NCI-H1930 (cell line): ENCODE results near the gene CKS2.
"Not testable (repeated sequence)": the region's sequence is repeated elsewhere in the genome, so short reads cannot be mapped to it uniquely, and the experiment has no call there.

ENCODE experiments used
- DNase-seq, 2 experiments: peaks; one replicate each; lab custom pipeline; 2025; lab: John Stamatoyannopoulos, UW

Gene CKS2

GRCh38 chr9:89310475-89311345 is at the start of gene CKS2:
Gene CKS2 (plus strand): TSS chr9:89311195. CDS start chr9:89311293, 98 bp downstream.
- peak; percentile 99 for DNase-seq

DNA sequence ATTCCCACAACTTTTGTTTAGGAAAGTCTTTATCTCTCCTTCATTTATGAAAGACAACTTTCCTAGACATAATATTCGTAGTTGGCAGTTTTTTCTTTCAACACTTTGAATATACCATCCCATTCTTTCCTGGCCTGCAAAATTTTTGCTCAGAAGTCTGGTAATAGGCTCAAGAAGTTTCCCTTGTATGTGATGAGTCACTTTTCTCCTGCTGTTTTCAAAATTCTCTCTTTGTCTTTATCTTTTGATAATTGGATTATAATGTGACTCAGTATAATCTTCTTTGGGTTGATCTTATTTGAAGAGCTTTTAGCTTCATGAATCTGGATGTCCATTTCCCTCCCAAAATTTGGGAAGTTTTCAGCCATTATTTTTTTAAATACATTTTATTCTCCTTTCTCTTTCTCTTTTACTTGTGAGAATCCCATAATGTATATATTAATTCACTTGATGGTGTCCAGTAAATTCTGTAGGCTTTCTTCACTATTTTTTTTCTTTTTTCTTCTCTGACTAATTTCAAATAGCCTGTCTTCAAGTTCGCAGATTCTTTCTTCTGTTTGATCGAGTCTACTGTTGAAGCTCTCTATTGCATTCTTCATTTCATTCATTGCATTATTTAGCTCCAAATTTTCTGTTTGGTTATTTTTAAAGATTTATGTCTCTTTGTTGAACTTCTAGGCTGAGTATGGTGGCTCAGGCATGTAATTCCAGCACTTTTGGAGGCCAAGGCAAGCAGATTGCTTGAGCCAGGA is 37.3 kb upstream of the CKS2 start:
- DNase-seq: no peak

GRCh38 chr9:89274838-89275237 is 36.2 kb upstream of the CKS2 start:
- no peak for DNase-seq

DNA sequence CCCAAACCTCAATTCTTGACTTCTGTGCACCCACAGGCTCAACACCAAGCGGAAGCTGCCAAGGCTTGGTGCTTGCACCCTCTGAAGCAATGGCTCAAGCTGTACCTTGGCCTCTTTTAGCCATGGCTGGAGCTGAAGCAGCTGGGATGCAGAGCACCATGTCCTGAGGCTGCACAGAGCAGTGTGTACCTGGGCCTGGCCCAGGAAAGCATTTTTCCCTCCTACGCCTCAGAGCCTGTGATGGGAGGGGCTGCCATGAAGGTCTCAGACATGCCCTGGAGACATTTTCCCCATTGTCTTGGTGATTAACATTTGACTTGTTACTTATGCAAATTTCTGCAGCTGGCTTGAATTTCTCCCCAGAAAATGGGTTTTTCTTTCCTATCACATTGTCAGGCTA is 35.0 kb upstream of the CKS2 start:
- not testable (repeated sequence) for DNase-seq

DNA sequence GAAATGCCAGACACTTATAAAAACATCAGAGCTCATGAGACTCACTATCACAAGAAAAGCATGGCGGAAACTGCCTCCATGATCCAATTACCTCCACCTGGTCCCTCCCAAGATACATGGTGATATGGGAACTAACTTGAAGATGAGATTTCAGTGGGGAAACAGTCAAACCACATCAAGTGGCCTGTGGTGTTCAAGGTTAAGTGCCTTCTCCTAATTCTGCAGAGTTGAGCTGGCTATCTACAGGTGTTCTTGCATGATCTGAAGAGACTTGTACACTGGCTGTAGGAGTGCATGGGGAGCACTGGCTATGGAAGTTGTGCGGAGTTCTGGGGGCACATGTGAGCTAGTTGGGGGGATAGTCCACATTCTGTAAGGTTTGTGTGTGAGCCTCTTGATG is 34.0 kb upstream of the CKS2 start:
- no peak for DNase-seq

- DNase-seq: no peak
Measured at GRCh38 chr9:89277454-89277853, 33.5 kb upstream of the CKS2 start.

DNA sequence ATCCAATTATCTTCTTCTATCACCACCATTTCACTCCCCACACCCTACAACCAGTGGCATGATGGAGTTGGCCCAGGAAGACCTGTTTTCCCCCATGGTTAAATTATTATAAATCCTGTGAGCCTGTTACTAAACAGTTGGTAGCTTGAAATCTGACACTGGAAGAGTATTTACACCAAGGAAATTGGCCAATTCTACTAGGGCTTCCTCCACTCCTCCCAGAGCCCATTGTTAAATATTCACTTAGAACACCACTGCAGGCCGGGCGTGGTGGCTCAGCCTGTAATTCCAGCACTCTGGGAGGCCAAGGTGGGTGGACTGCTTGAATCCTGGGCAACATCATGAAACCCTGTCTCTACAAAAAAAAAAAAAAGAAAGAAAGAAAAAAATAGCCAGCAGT is 32.4 kb upstream of the CKS2 start:
- no peak for DNase-seq

DNA sequence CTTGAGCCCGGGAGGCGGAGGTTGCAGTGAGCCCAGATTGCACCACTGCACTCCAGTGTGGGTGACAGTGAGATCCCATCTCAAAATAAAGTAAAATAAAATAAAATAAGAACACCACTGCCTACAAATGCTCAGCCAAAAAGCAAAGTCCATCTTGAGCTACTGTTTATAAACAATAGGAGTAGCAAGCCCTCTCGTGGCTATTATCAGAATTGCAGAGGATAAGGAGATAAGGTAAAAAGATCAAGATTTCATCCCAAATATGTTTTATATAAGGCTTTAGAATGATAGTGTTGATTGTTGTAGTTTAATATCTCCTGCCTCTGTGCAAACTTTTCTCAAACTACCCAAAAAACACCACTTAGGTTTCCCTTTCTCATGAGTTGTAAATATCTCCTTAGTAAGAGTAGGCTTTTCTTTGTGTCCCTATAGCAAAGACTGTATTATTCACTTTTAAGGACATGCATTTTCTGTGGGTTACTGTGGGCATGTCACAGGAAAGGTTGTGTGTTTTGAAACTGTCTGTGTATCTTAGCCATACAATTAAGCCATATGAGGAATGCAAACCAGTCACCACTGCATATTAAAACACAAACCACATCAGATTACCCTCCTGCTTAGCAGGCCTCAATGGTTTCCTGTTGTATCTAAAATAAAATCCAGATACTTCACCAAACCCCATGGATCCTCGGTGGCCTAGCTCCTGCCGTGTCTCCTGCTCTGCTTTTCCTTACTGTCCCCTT is 31.8 kb upstream of the CKS2 start:
- DNase-seq: no peak

GRCh38 chr9:89281106-89281505 is 29.9 kb upstream of the CKS2 start:
- no peak for DNase-seq

GRCh38 chr9:89282248-89282968 is 28.6 kb upstream of the CKS2 start:
- not testable (repeated sequence) for DNase-seq

- DNase-seq: no peak
Measured at GRCh38 chr9:89284076-89284475, 26.9 kb upstream of the CKS2 start.

- no peak for DNase-seq
Measured at GRCh38 chr9:89291741-89292140, 19.3 kb upstream of the CKS2 start.

DNA sequence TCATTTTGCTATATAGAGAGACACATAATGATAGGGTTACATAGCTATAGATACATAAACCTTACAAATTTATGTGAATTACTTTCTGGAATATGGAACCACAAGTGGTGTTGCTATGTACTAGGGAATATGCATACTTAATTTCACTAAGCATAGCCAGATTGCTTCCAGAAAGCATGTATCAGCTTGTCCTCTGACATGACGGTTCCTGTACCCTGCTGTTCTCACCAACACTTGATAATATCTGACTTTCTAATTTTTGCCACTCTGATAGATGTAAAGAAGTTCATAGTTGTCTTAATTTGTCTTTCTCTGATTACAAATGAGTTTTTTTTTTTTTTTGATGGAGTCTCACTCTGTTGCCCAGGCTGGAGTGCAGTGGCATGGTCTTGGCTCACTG is 18.0 kb upstream of the CKS2 start:
- DNase-seq: no peak

GRCh38 chr9:89295400-89295799 is 15.6 kb upstream of the CKS2 start:
- no peak for DNase-seq

DNA sequence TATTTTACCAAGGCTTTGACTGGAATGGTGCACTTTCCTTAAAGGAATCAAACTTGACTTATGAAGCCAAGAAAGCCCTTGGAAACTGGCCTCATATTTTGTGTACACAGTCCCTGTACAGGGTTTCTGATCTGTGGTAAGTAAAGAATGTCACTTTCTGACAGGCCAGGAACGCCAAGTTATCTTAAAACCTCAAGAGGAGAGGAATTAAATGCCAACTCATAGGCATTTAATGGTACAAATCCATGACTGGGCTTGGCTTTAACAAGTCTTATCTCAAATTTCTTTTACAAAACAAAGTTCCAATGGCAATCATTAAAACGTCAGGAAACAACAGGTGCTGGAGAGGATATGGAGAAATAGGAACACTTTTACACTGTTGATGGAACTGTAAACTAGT is 9.0 kb upstream of the CKS2 start:
- not testable (repeated sequence) for DNase-seq

DNA sequence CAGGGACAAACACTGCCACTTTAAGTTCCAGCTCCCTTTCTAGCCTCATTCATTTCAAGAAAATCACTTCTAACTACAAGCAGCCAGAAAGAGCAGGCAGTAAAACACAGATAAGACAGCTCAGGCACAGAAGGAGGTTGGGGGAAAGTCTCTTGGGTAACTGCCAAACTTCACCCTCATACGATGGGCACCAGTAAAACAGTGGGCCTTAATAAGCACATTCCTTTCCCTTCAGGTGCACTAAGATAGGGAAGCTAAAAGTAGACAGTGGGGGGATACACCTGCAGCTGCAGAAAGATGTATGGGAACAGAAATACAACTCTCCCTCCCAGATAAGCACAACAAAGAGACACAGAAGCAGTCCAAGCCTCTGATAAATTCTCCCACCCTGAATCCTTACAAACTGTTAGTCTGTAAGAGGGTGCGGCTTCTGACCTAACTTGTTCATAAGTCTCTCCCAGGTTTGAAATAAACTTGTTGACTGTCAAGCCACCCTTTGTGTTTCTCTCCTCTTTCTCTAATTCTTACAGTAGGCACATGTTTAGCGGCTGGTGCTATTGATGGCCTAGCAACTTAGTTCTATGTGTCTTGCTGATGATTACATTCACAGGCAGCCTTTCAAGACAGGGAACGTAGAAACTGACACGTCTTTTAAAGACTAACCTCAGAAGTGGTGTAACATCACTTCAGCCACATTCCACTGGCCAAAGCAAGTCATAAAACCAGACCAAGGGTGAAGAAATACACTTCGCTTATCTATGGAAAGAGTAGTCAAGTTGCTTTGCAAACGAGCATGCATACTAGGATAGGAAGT is 6.8 kb upstream of the CKS2 start:
- DNase-seq: no peak

DNA sequence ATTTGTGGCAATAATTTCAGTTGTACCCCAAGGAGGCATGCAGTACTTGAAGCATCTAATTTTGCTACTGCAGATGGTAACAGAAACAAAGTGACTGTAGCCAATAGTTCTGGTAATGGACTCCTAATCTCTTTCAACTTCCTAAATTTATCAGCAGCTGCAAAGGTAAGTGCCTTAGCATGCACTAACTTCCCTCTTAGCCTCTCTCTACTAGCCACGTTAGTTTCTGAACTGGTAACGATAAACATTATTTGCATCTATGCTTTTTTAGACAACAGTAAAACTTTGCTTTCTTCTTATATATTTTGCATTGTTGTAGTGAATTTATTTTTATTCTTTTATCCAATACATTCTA is 6.2 kb upstream of the CKS2 start:
- DNase-seq: no peak

DNA sequence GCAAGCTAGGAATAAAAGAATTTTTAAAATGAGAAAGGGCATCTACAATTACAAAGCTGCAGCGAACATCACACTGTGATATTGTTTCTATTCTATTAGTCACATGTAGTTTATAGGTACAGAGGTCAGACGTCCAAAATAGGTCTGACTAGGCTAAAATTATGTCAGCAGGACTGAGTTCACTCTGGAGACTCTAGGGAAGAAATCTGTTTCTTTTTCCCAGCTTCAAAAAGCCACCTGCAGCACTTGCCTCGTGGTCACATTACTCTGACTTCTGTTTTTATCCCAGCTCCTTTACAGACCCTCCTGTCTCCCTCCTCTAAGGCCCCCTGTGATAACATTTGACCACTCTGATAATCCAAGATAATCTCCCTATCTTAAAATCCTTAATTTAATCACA is 5.1 kb upstream of the CKS2 start:
- DNase-seq: no peak

- DNase-seq: no peak
Measured at GRCh38 chr9:89309166-89309565, 1.8 kb upstream of the CKS2 start.

DNA sequence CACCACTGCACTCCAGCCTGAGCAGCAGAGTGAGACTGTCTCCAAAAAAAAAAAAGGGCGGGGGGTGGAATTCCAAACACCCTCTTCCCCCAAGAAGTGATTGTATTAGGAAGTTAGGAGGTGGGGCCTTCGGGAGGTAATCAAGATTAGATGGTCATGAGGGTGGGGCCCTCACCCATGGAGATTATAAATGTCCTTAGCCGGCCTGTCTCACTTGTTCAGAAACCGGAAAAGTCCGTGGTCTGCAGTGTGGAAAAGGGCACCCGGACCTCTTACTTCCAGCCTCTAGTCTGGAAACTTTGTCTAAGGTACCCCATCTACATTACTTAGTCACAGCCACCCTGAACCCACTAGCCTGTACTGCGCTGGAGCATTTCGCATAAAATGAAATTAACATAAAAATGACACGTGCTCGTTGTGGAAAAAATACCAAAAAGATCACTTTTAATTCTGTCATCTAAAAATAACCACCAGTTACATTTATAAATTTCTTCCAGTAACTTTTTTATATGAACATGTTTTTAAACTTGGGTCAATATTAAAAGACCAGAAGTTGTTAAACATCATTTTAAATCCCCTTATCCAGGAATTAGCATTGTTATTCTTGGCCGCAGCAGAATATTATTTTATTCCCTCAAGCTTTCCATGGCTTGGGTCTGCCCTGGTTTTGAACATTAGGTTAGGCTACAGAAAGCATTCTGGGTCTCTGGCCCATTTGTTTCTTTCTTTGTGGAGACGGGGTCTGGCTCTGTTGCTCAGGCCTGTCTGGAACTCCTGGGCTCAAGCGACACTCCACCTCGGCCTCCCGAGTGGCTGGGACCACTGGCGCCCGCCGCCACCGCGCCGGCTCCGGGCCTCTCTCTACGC is 1.2 kb upstream of the CKS2 start:
- no peak for DNase-seq
